Calu3 (cell line): Measurements from ENCODE around the gene ACOXL. TPM values are rescaled to one million over a fixed set of nuclear protein-coding genes. Genes with fewer than 3 reads are reported as not detected.

Experiments used
- BruUV-seq: library from RNA; stranded (reverse); fragments of 400-500 nt; replicated peaks from 2 replicates; lab custom pipeline; 2021; lab: Mats Ljungman, UMichigan
- CTCF ChIA-PET: fragments of 300-600 bp; sonication (Branson Sonifier 250); formaldehyde crosslinking; loops from one replicate; lab custom pipeline; 2022; ENCODE audit warnings: antibody characterized with exemption; lab: Charles Lee
- DNase-seq: peaks from one replicate; pipeline ENCODE4 v3.0.0; 2022
- H3K27ac Mint-ChIP-seq: one replicate; pipeline ENCODE4 v1.8.0; 2022; ENCODE audit warnings: mixed read lengths; ENCODE audit not compliant: unreplicated experiment
- H3K27me3 Mint-ChIP-seq: one replicate; pipeline ENCODE4 v1.8.0; 2022; ENCODE audit warnings: mixed read lengths; ENCODE audit not compliant: unreplicated experiment
- H3K36me3 Mint-ChIP-seq: one replicate; pipeline ENCODE4 v1.8.0; 2022; ENCODE audit warnings: mild to moderate bottlenecking, moderate library complexity, mixed read lengths; ENCODE audit not compliant: insufficient read depth, unreplicated experiment
- H3K4me1 Mint-ChIP-seq: one replicate; pipeline ENCODE4 v1.8.0; 2022; ENCODE audit warnings: mild to moderate bottlenecking, low read depth, mixed read lengths; ENCODE audit not compliant: unreplicated experiment
- H3K4me3 Mint-ChIP-seq: one replicate; pipeline ENCODE4 v1.8.0; 2022; ENCODE audit warnings: mild to moderate bottlenecking, low read depth, moderate library complexity, mixed read lengths; ENCODE audit not compliant: unreplicated experiment
- H3K9me3 Mint-ChIP-seq: one replicate; pipeline ENCODE4 v1.8.0; 2022; ENCODE audit warnings: low read depth, mixed read lengths; ENCODE audit not compliant: unreplicated experiment
- CTCF ChIP-seq: fragments of 200-600 bp; IDR thresholded peaks from one replicate; pipeline ENCODE4 v1.8.0; 2022; ENCODE audit warnings: antibody characterized with exemption; ENCODE audit not compliant: unreplicated experiment
- intact Hi-C: fragments of 100-400 bp; cut with micrococcal nuclease; formaldehyde crosslinking; loops from one replicate; pipeline ENCODE4 v1.10.0; 2022; ENCODE audit not compliant: unreplicated experiment
- total RNA-seq: library from RNA; stranded (reverse); gene quantifications from 2 replicates; pipeline ENCODE4 v1.2.3, GENCODE V29; 2022

The ACOXL gene
- total RNA-seq, 1 experiment from 2014 or later, result 2.7 TPM

- CTCF ChIA-PET, result no interaction called here
- Mint-ChIP-seq H3K27me3 (no peaks in the 10 kb centered on the region), H3K27ac (no peak overlapping the region), H3K4me3 (no peak overlapping the region), H3K4me1 (peaks cover 7% of the 10 kb centered on the region), H3K9me3 (no peaks in the 10 kb centered on the region), H3K36me3 (no peaks in the 10 kb centered on the region)
- no peak for TF ChIP-seq CTCF
- DNase-seq, result no peak
- intact Hi-C loops, result loop anchor here (5.0 kb wide), 1 partner anchor 58 kb away; no protein-coding TSS in a partner anchor
- no TSS peak for BruUV-seq
These were observed 401.7 kb downstream of the ACOXL start for GRCh38 chr2:111134055-111134454.

GRCh38 chr2:111135237-111135909 is 403.0 kb downstream of the ACOXL start:
- BruUV-seq, result no TSS peak
- Mint-ChIP-seq H3K4me3 (no peak overlapping the region), H3K9me3 (no peaks in the 10 kb centered on the region), H3K4me1 (peaks cover 7% of the 10 kb centered on the region), H3K36me3 (no peaks in the 10 kb centered on the region), H3K27me3 (no peaks in the 10 kb centered on the region), H3K27ac (no peak overlapping the region)
- no peak for DNase-seq
- intact Hi-C loops, result no loop called here
- CTCF ChIA-PET, result no interaction called here
- no peak for TF ChIP-seq CTCF

GRCh38 chr2:111135910-111136297 is 403.5 kb downstream of the ACOXL start:
- H3K36me3 Mint-ChIP-seq, result no peaks in the 10 kb centered on the region
- H3K27me3 Mint-ChIP-seq, result no peaks in the 10 kb centered on the region
- no peak overlapping the region for H3K27ac Mint-ChIP-seq
- H3K9me3 Mint-ChIP-seq, result no peaks in the 10 kb centered on the region
- no TSS peak for BruUV-seq
- intact Hi-C loops, result no loop called here
- CTCF ChIA-PET, result no interaction called here
- H3K4me3 Mint-ChIP-seq, result no peak overlapping the region
- peaks cover 7% of the 10 kb centered on the region for H3K4me1 Mint-ChIP-seq
- peak; percentile 11 for DNase-seq
- no peak for TF ChIP-seq CTCF

GRCh38 chr2:111138839-111139238 is 406.5 kb downstream of the ACOXL start:
- CTCF ChIA-PET, result no interaction called here
- Mint-ChIP-seq H3K4me3 (no peak overlapping the region), H3K36me3 (no peaks in the 10 kb centered on the region), H3K27ac (no peak overlapping the region), H3K4me1 (peaks cover 7% of the 10 kb centered on the region), H3K9me3 (no peaks in the 10 kb centered on the region), H3K27me3 (no peaks in the 10 kb centered on the region)
- BruUV-seq, result no TSS peak
- intact Hi-C loops, result no loop called here
- no peak for DNase-seq
- TF ChIP-seq CTCF, result no peak
